DOHH2 (cell line): Measurements from ENCODE around the gene DNAJC4.

Experiments
- H3F3A ChIP-seq: fragments of 200-600 bp; sonication (generic), shearing (Covaris generic); 2 replicates; pipeline ENCODE4 v1.6.0; 2016; ENCODE audit warnings: antibody characterized with exemption, mild to moderate bottlenecking; ENCODE audit not compliant: control insufficient read depth, insufficient read depth
- H3K27ac ChIP-seq: fragments of 200-600 bp; sonication (generic); 2 replicates; pipeline ENCODE4 v1.5.1; 2014; ENCODE audit warnings: low read depth, mild to moderate bottlenecking, low read length, moderate library complexity
- H3K27me3 ChIP-seq: fragments of 200-600 bp; sonication (generic); 2 replicates; pipeline ENCODE4 v1.6.1; 2014; ENCODE audit warnings: mild to moderate bottlenecking, low read length, mixed read lengths; ENCODE audit not compliant: control insufficient read depth
- H3K36me3 ChIP-seq: fragments of 200-600 bp; sonication (generic); 2 replicates; pipeline ENCODE4 v1.6.1; 2014; ENCODE audit warnings: mild to moderate bottlenecking, low read length, moderate library complexity, mixed read lengths; ENCODE audit not compliant: control insufficient read depth
- H3K4me1 ChIP-seq: fragments of 200-600 bp; sonication (generic); 2 replicates; pipeline ENCODE4 v1.6.1; 2014; ENCODE audit warnings: mild to moderate bottlenecking, low read length, mixed read lengths; ENCODE audit not compliant: control insufficient read depth
- H3K4me2 ChIP-seq: fragments of 200-600 bp; sonication (generic); 2 replicates; pipeline ENCODE4 v1.6.0; 2014; ENCODE audit warnings: mild to moderate bottlenecking, low read length, moderate library complexity
- H3K4me3 ChIP-seq: fragments of 200-600 bp; sonication (generic); 2 replicates; pipeline ENCODE4 v1.5.1; 2014; ENCODE audit warnings: mild to moderate bottlenecking, low read length, mixed read lengths
- H3K79me2 ChIP-seq: fragments of 200-600 bp; sonication (generic); 2 replicates; pipeline ENCODE4 v1.6.1; 2014; ENCODE audit warnings: mild to moderate bottlenecking, low read length, mixed read lengths; ENCODE audit not compliant: control insufficient read depth
- H3K9me2 ChIP-seq: fragments of 200-600 bp; sonication (generic); replicated peaks from 2 replicates; pipeline ENCODE4 v1.6.1; 2014; ENCODE audit warnings: mild to moderate bottlenecking, low read length, mixed read lengths; ENCODE audit not compliant: control insufficient read depth
- H3K9me3 ChIP-seq: fragments of 200-600 bp; sonication (generic); 2 replicates; pipeline ENCODE4 v1.6.1; 2014; ENCODE audit warnings: antibody characterized with exemption, low read length, mixed read lengths; ENCODE audit not compliant: control insufficient read depth, insufficient read depth
- H4K20me1 ChIP-seq: fragments of 200-600 bp; sonication (generic); 2 replicates; pipeline ENCODE4 v1.6.0; 2014; ENCODE audit warnings: low read depth, mild to moderate bottlenecking, antibody characterized with exemption, low read length, moderate library complexity; ENCODE audit not compliant: control insufficient read depth, insufficient read depth
- CTCF ChIP-seq: fragments of 200-600 bp; sonication (generic); IDR thresholded peaks from one replicate; pipeline ENCODE4 v1.5.1; 2014; ENCODE audit warnings: antibody characterized with exemption, mild to moderate bottlenecking, low read depth, low read length; ENCODE audit not compliant: poor library complexity, severe bottlenecking
- EZH2phosphoT487 ChIP-seq: fragments of 200-600 bp; sonication (generic); IDR thresholded peaks from 2 replicates; pipeline ENCODE4 v1.6.1; 2017; ENCODE audit warnings: borderline replicate concordance, mild to moderate bottlenecking, antibody characterized with exemption, low read length, moderate library complexity, mixed read lengths

The DNAJC4 gene

DNA sequence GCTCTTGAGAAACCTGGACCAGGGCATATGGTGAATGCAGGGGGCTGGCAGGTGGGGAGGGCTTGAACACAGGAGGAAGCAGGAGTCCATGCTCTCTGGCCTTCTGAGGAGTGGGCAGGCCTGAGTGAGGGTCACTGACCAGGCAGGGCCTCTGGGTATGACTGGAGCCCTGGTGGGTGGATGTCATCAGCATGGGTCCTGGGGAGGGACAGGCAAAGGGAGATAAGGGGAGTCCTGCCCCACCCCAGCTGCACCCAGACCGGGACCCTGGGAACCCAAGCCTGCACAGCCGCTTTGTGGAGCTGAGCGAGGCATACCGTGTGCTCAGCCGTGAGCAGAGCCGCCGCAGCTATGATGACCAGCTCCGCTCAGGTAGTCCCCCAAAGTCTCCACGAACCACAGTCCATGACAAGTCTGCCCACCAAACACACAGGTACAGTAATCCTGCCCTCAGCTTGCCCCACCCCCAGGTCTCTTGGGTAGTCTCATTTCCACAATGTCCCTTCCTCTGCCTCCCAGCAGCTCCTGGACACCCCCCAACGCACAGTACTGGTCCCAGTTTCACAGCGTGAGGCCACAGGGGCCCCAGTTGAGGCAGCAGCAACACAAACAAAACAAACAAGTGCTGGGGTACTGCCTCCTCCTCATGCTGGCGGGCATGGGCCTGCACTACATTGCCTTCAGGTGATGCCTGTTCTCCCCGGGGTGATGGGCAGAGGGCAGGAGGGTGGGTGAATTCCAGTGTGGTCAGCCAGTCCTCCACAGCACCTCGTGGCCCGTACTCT lies 2.0 kb downstream of the DNAJC4 start:
- no peaks in the 10 kb centered on the region; the same call in 1 of the 2 replicates for H4K20me1 ChIP-seq

GRCh38 chr11:64232967-64233315 lies 2.6 kb downstream of the DNAJC4 start:
- Histone ChIP-seq H3K9me2 (no peaks in the 10 kb centered on the region), H3F3A (peaks cover 29% of the 10 kb centered on the region), H3K4me1 (peaks cover 77% of the 10 kb centered on the region), H3K9me3 (no peaks in the 10 kb centered on the region), H3K4me3 (no peak overlapping the region), H3K27me3 (no peaks in the 10 kb centered on the region), H3K4me2 (no peak overlapping the region), H3K79me2 (peaks cover 36% of the 10 kb centered on the region), H3K36me3 (peaks cover 29% of the 10 kb centered on the region), H4K20me1 (no peaks in the 10 kb centered on the region; the same call in 1 of the 2 replicates), H3K27ac (no peak overlapping the region)
- TF ChIP-seq EZH2phosphoT487 (no peak), CTCF (no peak)

More for the DNA sequence above, 2.0 kb downstream of the DNAJC4 start:
- peaks cover 76% of the 10 kb centered on the region for H3K4me1 ChIP-seq
- H3K36me3 ChIP-seq = peaks cover 23% of the 10 kb centered on the region
- H3K9me2 ChIP-seq = no peaks in the 10 kb centered on the region
- H3K27me3 ChIP-seq = no peaks in the 10 kb centered on the region
- H3K79me2 ChIP-seq = peaks cover 39% of the 10 kb centered on the region
- H3K4me2 ChIP-seq = peak overlapping the region; percentile 97; the same call in 1 of the 2 replicates
- no peaks in the 10 kb centered on the region for H3K9me3 ChIP-seq
- H3K4me3 ChIP-seq = 0 out of 2 replicates have a peak overlapping the region, but pooled peaks have one; percentile 89
- no peak for TF ChIP-seq CTCF
- TF ChIP-seq EZH2phosphoT487 = no peak
- H3K27ac ChIP-seq = no peak overlapping the region
- H3F3A ChIP-seq = peaks cover 24% of the 10 kb centered on the region

DNA sequence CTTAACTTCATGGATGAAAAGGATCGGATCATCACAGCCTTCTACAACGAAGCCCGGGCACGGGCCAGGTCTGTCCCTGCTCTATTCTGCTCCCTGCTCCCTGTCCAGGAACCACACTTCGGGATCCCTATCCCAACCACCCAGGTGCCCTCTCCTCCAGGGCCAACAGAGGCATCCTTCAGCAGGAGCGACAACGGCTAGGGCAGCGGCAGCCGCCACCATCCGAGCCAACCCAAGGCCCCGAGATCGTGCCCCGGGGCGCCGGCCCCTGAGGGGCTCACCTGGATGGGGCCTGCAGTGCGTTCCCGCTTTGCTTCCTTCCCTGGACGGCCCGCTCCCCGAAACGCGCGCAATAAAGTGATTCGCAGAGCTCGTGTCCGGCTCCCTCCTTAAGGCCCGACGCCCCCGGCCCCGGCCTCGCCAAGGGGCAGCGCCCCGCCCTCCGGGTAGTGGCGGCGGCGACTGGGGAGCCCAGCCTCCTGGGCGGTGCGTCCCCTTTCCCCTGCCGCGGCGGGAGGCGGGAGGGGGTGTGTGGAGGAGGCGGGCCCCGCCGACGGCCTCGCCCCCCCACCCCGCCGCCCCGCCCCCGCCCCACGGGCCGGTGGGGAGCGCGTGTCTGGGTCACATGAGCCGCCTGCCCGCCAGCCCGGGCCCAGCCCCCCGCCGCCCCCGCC lies 3.7 kb downstream of the DNAJC4 start, which contains the start of gene VEGFB:
Gene VEGFB, plus strand, starts transcription at position 672 of the 674 bp plus-strand sequence. CDS start 250 bp downstream, outside the sequence.
- peaks cover 33% of the 10 kb centered on the region for H3K79me2 ChIP-seq
- H3K9me2 ChIP-seq = no peaks in the 10 kb centered on the region
- no peaks in the 10 kb centered on the region for H3K9me3 ChIP-seq
- H3F3A ChIP-seq = peaks cover 37% of the 10 kb centered on the region
- H3K27ac ChIP-seq = peak within 1 kb of the TSS; percentile 44
- peaks cover 38% of the 10 kb centered on the region for H3K36me3 ChIP-seq
- H3K27me3 ChIP-seq = no peaks in the 10 kb centered on the region
- H3K4me2 ChIP-seq = peak within 1 kb of the TSS; percentile 98
- H3K4me3 ChIP-seq = peak within 1 kb of the TSS; percentile 90
- peaks cover 78% of the 10 kb centered on the region for H3K4me1 ChIP-seq
- H4K20me1 ChIP-seq = no peaks in the 10 kb centered on the region; the same call in 1 of the 2 replicates
- TF ChIP-seq EZH2phosphoT487 = no peak
- no peak for TF ChIP-seq CTCF
